ENCODE measurements around the gene ERCC6.

Gene ERCC6

DNA sequence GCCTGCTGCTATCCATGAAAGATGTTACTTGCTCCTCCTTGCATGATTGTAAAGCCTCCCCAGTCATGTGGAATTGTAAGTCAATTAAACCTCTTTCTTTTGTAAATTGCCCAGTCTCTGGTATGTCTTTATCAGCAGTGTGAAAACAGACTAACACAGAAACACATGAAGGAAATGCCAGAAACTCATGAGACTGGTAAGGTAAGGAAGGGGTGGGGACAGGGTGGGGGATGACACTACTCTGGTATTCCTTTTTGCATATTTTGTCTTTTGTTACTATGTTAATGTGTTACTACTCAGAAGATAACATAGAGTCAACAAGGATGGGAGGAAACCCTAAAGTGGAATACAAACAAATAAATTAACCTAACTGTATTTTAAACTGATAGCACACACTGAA, 73.2 kb downstream of the ERCC6 start:
- in situ Hi-C loops (cut with MboI; ENCODE audit: low sequenced_read_pairs, unreplicated experiment): no loop called here
- TF ChIP-seq, protein P1, sequence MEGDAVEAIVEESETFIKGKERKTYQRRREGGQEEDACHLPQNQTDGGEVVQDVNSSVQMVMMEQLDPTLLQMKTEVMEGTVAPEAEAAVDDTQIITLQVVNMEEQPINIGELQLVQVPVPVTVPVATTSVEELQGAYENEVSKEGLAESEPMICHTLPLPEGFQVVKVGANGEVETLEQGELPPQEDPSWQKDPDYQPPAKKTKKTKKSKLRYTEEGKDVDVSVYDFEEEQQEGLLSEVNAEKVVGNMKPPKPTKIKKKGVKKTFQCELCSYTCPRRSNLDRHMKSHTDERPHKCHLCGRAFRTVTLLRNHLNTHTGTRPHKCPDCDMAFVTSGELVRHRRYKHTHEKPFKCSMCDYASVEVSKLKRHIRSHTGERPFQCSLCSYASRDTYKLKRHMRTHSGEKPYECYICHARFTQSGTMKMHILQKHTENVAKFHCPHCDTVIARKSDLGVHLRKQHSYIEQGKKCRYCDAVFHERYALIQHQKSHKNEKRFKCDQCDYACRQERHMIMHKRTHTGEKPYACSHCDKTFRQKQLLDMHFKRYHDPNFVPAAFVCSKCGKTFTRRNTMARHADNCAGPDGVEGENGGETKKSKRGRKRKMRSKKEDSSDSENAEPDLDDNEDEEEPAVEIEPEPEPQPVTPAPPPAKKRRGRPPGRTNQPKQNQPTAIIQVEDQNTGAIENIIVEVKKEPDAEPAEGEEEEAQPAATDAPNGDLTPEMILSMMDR (IDR thresholded peaks at IDR 0.05; ENCODE audit: borderline replicate concordance, control extremely low read depth, extremely low read depth, insufficient read depth, missing control alignments): no peak
- no peak for DNase-seq (ENCODE audit: low spot score)

Measured in GM13976 (cell line).